SK-N-SH treated with all-trans-retinoic acid at 6 μM for 48 hours (cell line): ENCODE measurements around the gene PLA2G4C.
A peak's percentile ranks its signal among the peaks of the same experiment; 100 is the strongest.
"Not testable (repeated sequence)": the region's sequence is repeated elsewhere in the genome, so short reads cannot be mapped to it uniquely, and the experiment has no call there.

ENCODE experiments used
- ATAC-seq: fragments of 200-7000 bp; cut with Tn5 transposase; 3 replicates; pipeline ENCODE4 v1.9.1; 2020; ENCODE audit warnings: mild to moderate bottlenecking, moderate library complexity
- BACH2 ChIP-seq: fragments of 250-450 bp; sonication (Bioruptor Pico); IDR thresholded peaks from 2 replicates; pipeline ENCODE4 v1.9.0; 2021; ENCODE audit warnings: mild to moderate bottlenecking, borderline replicate concordance
- ISL1 ChIP-seq: fragments of 250-450 bp; sonication (Bioruptor Pico); IDR thresholded peaks from 2 replicates; pipeline ENCODE4 v2.1.2; 2022; ENCODE audit warnings: mild to moderate bottlenecking, moderate library complexity
- OSR1 ChIP-seq: fragments of 250-450 bp; sonication (Bioruptor Pico); IDR thresholded peaks from 2 replicates; pipeline ENCODE4 v1.8.0; 2022; ENCODE audit warnings: moderate library complexity, mild to moderate bottlenecking, inconsistent platforms
- PPARA ChIP-seq: fragments of 250-450 bp; sonication (Bioruptor Pico); IDR thresholded peaks from 2 replicates; pipeline ENCODE4 v1.5.0; 2020; ENCODE audit warnings: mild to moderate bottlenecking, borderline replicate concordance
- SNAI2 ChIP-seq: fragments of 250-450 bp; sonication (Bioruptor Pico); IDR thresholded peaks from 2 replicates; pipeline ENCODE4 v1.5.0; 2020; ENCODE audit warnings: mild to moderate bottlenecking, moderate library complexity
- ZNF565 ChIP-seq: fragments of 450-650 bp; formaldehyde crosslinking; conservative IDR thresholded peaks from 2 replicates; pipeline ENCODE4 v1.5.0; 2020; ENCODE audit warnings: low read depth, mild to moderate bottlenecking, moderate library complexity
- ZNF70 ChIP-seq: fragments of 450-650 bp; formaldehyde crosslinking; IDR thresholded peaks from 2 replicates; pipeline ENCODE4 v1.5.0; 2020; ENCODE audit warnings: mild to moderate bottlenecking, moderate library complexity
- ZNF8 ChIP-seq: fragments of 450-650 bp; formaldehyde crosslinking; IDR thresholded peaks from 2 replicates; pipeline ENCODE4 v1.5.0; 2020; ENCODE audit warnings: mild to moderate bottlenecking, moderate library complexity
- TF ChIP-seq, protein P1 (sequence below): fragments of 250-450 bp; sonication (Bioruptor Pico); IDR thresholded peaks from 2 replicates; pipeline ENCODE4 v1.8.0; 2020; ENCODE audit warnings: mild to moderate bottlenecking, moderate library complexity, borderline replicate concordance
- TF ChIP-seq, protein P2 (sequence below): fragments of 250-450 bp; sonication (Bioruptor Pico); IDR thresholded peaks from 2 replicates; pipeline ENCODE4 v1.5.0; 2020; ENCODE audit warnings: mild to moderate bottlenecking, moderate library complexity
- TF ChIP-seq, protein P3 (sequence below): fragments of 250-450 bp; sonication (Bioruptor Pico); IDR thresholded peaks from 2 replicates; pipeline ENCODE4 v1.5.1; 2021; ENCODE audit warnings: mild to moderate bottlenecking, moderate library complexity
- TF ChIP-seq, protein P4 (sequence below): fragments of 250-450 bp; sonication (Bioruptor Pico); IDR thresholded peaks from 2 replicates; pipeline ENCODE4 v1.8.0; 2021; ENCODE audit warnings: low read depth, mild to moderate bottlenecking, moderate library complexity, borderline replicate concordance
- TF ChIP-seq, protein P5 (sequence below): fragments of 250-450 bp; sonication (Bioruptor Pico); IDR thresholded peaks from 2 replicates; pipeline ENCODE4 v1.5.1; 2020; ENCODE audit warnings: low read depth, mild to moderate bottlenecking, moderate library complexity

PLA2G4C gene

DNA sequence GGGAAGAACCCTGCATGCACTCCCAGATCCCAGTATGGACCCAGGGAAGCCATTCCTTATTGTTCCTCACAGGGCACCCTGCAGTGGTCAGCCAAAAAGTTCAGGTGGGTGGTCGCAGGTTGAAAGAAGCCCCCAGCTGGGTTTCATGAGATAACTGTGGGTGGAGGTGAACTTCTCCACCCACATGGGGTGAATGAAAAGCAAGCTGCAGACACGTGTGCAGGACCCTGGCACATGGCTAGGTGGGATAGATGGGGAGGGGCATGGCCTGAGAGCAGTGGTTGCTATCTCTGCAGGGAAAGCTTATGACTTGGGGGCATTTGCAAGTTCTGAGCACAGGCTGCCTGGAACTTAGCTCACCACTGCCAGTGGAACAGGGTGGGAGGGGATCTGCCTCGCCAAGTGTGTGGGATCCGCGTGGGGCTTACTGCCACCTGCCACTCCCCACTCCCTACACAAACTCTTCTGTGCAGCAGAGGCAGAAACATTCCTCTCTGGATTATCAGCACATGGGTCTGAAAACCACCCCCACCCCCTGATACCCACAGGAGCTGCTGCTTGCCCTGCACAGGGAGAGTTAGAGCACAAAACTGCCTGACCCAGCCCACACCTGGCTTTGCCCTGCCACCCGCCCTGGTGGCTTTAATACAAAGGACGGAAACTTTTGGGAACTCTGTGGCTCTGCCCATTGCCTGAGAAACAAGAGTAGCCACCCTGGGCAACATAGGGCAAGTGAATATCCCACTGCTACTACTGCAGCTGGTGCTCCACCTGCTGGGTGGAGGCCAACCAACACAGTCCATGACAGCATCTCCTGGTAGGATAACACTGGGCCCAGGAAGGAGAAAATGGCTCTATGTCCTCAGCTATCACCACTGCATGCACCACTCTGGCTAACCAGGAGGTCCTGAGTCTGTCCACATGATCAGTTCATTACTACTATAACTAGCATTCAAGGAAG is 24.4 kb downstream of the PLA2G4C start (continued):
- TF ChIP-seq, protein P1, sequence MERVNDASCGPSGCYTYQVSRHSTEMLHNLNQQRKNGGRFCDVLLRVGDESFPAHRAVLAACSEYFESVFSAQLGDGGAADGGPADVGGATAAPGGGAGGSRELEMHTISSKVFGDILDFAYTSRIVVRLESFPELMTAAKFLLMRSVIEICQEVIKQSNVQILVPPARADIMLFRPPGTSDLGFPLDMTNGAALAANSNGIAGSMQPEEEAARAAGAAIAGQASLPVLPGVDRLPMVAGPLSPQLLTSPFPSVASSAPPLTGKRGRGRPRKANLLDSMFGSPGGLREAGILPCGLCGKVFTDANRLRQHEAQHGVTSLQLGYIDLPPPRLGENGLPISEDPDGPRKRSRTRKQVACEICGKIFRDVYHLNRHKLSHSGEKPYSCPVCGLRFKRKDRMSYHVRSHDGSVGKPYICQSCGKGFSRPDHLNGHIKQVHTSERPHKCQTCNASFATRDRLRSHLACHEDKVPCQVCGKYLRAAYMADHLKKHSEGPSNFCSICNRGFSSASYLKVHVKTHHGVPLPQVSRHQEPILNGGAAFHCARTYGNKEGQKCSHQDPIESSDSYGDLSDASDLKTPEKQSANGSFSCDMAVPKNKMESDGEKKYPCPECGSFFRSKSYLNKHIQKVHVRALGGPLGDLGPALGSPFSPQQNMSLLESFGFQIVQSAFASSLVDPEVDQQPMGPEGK = no peak
- TF ChIP-seq, all 23 proteins: peak for 0

DNA sequence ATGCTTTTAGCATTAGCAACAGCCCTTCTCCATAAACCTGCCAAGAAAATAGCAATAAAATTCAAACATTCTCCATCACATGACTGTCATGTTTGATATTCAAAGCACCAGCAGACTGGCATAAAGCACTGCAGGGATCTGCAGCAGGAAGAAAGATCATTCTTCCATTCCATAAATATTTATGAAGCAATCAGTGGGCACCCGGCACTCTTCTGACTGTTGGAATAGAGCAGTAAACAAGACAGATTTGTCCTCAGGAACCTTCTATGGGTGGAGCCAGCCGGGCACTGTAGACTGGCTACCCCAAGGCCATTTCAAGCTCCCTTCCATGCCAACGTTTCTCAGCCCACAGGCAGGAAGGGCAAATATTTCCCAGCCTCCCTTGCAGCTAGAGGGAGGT is 25.5 kb downstream of the PLA2G4C start:
- TF ChIP-seq, protein P1 = no peak
- TF ChIP-seq, protein P2, sequence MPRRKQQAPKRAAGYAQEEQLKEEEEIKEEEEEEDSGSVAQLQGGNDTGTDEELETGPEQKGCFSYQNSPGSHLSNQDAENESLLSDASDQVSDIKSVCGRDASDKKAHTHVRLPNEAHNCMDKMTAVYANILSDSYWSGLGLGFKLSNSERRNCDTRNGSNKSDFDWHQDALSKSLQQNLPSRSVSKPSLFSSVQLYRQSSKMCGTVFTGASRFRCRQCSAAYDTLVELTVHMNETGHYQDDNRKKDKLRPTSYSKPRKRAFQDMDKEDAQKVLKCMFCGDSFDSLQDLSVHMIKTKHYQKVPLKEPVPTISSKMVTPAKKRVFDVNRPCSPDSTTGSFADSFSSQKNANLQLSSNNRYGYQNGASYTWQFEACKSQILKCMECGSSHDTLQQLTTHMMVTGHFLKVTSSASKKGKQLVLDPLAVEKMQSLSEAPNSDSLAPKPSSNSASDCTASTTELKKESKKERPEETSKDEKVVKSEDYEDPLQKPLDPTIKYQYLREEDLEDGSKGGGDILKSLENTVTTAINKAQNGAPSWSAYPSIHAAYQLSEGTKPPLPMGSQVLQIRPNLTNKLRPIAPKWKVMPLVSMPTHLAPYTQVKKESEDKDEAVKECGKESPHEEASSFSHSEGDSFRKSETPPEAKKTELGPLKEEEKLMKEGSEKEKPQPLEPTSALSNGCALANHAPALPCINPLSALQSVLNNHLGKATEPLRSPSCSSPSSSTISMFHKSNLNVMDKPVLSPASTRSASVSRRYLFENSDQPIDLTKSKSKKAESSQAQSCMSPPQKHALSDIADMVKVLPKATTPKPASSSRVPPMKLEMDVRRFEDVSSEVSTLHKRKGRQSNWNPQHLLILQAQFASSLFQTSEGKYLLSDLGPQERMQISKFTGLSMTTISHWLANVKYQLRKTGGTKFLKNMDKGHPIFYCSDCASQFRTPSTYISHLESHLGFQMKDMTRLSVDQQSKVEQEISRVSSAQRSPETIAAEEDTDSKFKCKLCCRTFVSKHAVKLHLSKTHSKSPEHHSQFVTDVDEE (CRISPR knock-in tag) = no peak
- no peak for TF ChIP-seq ZNF8 (CRISPR knock-in tag)
- no peak for TF ChIP-seq BACH2
- TF ChIP-seq SNAI2 (CRISPR knock-in tag) = no peak
- TF ChIP-seq PPARA = no peak
- no peak for ATAC-seq

DNA sequence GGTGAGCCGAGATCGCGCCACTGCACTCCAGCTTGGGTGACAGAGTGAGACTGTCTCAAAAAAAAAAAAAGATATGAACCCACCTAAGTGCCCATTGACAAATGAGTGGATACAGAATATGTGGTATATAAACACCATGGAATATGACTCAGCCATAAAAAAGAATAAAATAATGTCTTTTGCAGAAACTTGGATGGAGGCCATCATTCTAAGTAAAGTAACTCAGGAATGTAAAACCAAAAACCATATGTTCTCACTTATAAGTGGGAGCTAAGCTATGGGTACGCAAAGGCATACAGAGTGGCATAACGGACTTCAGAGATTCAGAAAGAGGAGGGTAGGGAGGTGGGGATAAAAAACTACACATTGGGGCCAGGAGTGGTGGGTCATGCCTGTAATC is 29.5 kb downstream of the PLA2G4C start:
- TF ChIP-seq, protein P2 (CRISPR knock-in tag) = no peak
- no peak for TF ChIP-seq SNAI2 (CRISPR knock-in tag)
- no peak for TF ChIP-seq BACH2
- TF ChIP-seq PPARA = no peak
- TF ChIP-seq ZNF70 (CRISPR knock-in tag) = no peak
- TF ChIP-seq, protein P3, sequence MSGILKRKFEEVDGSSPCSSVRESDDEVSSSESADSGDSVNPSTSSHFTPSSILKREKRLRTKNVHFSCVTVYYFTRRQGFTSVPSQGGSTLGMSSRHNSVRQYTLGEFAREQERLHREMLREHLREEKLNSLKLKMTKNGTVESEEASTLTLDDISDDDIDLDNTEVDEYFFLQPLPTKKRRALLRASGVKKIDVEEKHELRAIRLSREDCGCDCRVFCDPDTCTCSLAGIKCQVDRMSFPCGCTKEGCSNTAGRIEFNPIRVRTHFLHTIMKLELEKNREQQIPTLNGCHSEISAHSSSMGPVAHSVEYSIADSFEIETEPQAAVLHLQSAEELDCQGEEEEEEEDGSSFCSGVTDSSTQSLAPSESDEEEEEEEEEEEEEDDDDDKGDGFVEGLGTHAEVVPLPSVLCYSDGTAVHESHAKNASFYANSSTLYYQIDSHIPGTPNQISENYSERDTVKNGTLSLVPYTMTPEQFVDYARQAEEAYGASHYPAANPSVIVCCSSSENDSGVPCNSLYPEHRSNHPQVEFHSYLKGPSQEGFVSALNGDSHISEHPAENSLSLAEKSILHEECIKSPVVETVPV = no peak
- TF ChIP-seq, protein P1 = no peak
- TF ChIP-seq, protein P4, sequence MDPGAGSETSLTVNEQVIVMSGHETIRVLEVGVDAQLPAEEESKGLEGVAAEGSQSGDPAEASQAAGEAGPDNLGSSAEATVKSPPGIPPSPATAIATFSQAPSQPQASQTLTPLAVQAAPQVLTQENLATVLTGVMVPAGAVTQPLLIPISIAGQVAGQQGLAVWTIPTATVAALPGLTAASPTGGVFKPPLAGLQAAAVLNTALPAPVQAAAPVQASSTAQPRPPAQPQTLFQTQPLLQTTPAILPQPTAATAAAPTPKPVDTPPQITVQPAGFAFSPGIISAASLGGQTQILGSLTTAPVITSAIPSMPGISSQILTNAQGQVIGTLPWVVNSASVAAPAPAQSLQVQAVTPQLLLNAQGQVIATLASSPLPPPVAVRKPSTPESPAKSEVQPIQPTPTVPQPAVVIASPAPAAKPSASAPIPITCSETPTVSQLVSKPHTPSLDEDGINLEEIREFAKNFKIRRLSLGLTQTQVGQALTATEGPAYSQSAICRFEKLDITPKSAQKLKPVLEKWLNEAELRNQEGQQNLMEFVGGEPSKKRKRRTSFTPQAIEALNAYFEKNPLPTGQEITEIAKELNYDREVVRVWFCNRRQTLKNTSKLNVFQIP (CRISPR knock-in tag) = no peak
- TF ChIP-seq ISL1 = no peak
- TF ChIP-seq OSR1 (CRISPR knock-in tag) = no peak
- TF ChIP-seq, protein P5, sequence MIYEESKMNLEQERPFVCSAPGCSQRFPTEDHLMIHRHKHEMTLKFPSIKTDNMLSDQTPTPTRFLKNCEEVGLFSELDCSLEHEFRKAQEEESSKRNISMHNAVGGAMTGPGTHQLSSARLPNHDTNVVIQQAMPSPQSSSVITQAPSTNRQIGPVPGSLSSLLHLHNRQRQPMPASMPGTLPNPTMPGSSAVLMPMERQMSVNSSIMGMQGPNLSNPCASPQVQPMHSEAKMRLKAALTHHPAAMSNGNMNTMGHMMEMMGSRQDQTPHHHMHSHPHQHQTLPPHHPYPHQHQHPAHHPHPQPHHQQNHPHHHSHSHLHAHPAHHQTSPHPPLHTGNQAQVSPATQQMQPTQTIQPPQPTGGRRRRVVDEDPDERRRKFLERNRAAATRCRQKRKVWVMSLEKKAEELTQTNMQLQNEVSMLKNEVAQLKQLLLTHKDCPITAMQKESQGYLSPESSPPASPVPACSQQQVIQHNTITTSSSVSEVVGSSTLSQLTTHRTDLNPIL (CRISPR knock-in tag) = no peak
- no peak for TF ChIP-seq ZNF565 (CRISPR knock-in tag)
- ATAC-seq = peak; percentile 41

DNA sequence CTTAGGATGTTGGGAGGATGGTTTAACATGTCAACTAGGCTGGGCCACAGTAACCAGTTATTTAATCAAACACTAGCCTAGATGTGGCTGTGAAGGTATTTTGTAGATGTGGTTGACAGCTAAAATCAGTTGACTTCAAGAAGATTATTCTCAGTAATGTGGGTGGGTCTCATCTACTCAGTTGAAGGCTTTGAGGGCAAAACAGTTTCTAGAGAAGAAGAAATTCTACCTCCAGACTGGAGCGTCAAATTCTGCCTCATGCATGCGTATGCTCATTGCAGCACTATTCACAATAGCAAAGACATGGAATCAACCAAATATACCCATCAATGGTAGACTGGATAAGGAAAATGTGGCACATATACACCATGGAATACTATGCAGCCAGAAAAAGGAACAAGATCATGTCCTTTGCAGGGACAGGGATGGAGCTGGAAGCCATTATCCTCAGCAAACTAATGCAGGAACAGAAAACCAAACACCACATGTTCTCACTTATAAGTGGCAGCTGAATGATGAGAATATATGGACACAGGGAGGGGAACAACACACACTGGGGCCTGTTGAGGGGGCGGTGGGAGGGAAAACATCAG is 40.3 kb downstream of the PLA2G4C start:
- ATAC-seq = not testable (repeated sequence)
